CD4-positive, alpha-beta T cell treated with Interleukin-17A for 1 hour (primary cell): ENCODE results near the gene IFNK.

ENCODE experiments used
- DNase-seq: peaks from one replicate; pipeline ENCODE4 v3.0.0-alpha.2; 2020

The IFNK gene

DNA sequence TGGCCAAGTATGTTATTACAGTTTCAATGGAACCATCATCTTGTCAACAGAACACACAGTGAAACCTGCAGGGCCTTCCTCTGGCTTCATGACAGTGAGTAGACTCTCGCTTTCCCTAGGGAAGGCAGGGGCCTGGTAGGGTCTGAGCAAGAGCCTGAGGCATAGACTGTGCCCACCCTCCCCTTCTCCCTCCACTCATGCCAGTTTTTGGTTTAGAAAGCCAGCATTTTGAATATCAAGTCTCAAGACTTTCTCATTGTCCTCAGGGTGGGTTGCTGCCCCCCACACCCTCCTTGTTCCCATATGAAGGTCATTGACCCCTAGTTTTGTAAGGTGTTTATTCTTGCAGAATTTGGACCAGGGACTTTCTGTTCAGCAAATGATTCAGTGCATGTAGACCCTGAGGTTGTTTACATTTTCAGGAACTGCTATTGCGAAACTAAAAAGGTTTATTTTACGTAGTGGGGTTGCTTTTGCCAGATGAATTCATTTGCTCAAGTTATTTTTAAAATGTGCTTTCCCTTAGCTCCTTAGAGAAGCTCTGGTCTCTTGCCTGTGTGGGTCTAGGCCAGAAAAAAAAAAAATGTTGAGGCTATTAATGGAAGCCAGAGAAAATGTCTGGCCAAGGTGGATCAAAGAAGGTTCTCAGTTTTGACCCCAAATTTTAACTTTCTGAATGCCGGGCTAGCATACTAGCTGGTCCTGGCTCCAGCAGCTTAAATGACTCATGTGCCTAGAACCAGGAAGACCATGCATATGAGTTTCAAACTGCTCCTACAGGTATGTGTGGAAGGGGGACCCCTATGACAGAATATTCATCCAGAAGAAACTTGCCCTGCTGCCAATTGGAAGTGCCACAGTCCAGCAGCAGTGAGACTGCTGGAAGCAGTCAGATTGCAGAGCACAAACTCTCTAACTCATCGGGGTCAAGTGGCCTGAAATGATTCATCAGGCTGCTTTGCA, 15.7 kb downstream of the IFNK start:
- DNase-seq, result no peak

DNA sequence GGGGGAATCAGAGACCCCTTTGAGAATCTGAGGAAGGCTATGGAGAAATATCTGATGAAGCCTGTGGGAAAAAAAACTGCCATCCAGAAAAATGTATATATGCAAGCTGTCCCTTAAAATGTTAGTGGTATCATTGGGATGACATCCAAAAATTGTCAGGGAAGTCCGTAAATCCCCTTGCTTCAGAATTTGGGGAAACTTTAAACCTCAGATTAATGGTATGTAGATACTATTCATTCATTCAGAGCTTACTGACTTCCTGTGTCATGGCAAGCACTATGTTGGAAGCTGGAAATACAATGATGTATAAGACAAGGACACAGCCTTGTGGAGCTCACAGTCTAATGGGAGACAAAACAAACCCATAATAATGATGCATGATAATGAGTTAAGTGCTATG, 16.4 kb downstream of the IFNK start:
- DNase-seq, result no peak

DNA sequence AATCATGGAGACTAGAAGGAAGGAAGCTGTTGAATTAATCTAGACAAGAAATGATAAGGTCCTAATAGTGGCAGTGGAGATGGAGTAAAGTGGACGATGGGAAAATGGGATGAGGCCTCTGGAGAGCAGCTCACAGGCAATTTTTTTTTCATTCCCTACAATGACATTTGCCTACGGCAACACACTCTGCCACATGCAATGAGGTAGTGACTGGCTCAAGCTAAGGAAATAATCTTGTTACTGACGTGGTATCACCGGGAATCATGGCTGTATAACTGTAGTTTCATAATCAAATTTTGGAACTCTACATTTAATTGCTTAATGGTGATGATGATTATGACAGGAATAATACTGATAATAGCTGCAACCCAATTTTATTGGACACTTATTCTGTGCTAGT, 17.6 kb downstream of the IFNK start:
- no peak for DNase-seq

DNA sequence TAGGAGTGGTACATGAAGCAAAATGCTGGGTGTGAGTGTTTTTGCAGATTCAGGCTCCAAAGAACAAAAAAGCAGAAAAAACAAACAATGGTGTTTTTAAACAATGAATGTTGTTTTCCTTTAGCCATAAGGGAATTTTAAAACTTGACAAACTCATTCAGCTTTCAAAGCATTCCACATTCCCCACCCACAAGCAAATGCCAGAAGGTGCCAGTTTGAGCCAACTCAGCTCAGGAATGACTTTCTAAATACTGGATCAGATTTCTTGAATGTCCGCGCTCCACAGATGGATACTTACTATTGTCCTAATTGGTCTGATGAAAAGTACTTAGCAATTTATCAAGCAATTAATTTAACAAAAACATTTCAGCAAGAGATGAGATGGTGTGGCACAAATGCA, 18.4 kb downstream of the IFNK start:
- DNase-seq, result no peak

DNA sequence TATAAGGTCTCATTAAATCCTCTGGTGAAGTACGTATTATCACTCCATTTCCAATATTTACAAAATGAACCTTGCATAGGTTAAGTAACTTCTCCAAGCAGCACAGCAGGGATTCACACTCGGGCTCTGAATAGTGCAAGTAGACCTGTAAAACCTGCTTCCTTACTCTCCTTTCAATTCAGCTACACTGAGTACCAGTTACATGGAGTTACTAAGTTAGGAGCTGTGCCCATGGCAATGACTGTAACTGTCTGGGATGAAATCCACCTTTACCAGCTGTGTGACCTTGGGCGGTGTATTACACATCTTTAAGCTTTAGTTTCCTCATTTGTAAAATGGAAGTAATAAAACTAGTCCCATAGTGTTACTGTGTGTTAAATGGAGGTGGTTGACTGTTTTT, 21.4 kb downstream of the IFNK start:
- DNase-seq, result no peak

DNA sequence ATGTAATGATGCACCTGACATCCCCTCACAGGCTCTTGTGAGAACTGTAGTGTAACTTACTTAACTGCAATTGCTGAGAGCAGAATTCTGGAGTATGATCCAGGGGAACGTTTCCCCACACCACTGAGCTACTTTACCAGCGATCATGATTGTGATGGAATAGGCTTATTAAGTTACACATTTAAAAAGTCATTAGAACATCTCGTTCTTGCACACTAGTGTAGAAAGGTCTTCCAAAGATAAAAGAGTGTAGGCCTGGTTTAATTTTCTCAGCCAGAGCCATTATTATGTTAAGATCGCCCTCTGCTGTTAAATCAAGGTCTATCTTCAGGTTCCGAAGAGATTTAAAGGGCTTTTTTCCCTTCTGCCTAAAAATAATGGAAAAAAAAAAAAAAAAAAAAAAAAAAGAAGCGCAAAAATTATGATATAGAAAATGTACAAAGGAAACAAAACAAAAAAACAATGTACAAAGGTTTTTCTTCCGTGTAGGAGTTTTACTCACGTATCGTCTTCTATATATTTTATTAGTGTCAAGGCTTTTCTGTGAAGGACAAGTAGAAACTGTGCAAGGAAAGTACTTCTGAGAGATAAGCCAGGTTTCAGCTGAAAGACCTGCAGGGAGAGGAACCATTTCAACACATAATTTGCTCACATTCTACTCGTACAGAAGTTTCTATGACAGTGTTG, 24.1 kb downstream of the IFNK start:
- no peak for DNase-seq

DNA sequence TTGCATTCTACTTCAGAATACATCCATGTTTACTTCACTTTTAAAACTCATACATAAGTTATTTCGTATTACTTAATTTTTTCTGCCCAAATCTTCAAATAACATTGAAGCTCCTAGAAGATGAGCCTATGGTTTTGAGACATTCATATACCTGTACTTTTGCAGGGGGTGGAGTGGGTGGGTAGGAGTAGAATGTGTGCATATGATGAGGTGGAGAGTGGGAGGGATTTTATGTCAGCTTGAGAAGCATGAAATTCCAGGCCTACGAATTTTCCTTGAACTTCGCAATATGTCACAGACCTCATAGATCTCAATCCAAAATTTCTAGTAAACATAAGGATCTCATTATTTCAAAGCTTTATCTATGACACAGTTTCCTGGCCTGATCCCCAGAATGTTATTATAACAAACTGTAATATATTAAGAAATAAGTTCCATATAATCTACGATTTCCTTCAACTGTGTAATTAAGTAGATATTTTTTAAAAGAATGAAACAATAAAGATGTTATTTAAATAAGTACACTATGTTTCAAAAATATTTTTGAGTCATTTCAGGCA, 25.2 kb downstream of the IFNK start:
- DNase-seq, result no peak

DNA sequence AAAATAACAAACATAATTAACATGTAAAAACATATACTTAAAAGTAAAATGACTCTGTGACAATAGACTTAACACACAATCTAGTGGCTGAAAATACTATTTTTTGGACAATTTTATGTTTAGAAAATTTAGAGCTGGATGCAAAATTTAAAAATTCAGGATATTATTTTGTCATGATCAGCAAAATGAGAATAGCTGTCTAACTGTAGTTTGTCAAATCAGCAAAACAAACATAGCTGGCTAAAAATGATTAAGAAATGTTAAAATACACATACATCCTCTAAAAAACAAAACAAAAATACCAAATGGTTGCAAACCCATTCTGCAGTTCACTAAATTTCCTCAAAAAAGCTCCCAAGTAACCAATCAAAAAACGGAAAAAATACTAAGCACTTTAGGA, 30.6 kb downstream of the IFNK start:
- DNase-seq, result no peak

DNA sequence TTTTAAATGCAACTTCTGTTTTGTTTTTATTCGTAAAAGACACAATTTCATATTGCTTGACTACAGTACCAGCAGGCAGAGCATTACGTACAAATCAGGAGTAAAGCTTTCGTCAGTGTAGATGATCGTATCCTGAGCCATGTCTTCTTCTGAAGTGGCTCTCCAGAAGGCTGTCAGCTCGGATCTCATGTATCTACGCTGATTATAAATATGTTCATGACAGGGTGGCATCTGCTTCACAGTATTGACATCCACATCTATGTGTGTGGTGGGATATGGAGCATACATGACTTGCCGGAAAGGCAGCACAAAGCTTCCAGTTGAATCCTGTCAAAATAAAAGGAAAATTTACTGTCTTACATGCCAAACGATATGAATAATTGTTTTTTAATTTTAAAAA, 32.4 kb downstream of the IFNK start:
- no peak for DNase-seq

DNA sequence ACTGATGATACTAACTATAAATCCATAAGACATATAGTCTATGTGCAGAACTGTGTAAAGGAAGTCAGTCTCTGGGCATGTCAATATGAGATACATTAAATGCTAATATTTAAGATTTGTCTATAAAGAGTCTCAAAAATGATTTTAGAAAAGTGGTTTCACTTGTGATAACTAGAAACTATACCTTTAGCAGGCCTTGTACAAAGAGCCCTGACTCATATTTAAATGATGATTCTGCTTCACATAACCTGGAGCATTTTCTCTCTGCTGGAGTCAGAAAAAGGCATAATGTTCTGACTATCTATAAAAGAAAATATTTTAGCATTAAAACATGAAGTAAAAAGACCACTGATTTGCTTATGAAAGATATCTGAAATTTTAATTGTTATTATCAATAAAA, 34.2 kb downstream of the IFNK start:
- DNase-seq, result no peak

DNA sequence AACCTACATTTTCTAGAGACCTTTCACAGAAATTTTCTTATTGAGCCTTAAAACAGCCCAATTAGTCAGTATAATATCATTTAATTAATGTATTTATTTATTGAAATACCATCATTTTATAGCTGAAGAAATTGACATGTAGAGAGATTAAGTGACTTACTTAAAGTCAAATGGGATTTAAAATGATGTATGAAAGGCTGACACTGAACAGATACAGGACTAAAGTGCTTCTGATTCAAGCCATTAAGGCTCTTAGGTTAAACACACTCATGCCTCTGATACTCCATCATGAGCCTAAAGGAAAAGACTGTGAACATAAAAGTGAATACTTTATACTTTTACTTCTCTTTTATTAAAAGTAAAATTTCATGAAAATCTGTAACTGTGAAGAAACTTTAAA, 36.4 kb downstream of the IFNK start:
- no peak for DNase-seq

DNA sequence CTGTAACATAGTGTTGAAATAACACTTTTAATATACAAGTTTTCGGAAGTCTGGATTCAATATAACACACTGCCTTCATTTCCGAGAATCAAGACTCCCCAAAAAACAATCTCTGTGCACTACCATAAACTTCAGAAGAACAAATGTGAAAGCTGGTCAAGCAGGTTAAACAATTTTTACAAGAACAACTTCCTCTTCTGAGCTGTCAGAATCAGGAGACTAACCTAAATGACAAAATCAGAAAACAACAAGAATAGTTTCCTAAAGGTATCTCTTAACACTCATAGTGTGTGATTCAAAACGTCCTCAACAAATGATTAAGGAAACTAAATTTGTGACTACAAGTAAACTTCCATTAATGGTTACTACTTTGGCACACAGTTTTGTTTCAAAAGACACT, 37.6 kb downstream of the IFNK start:
- DNase-seq, result no peak

DNA sequence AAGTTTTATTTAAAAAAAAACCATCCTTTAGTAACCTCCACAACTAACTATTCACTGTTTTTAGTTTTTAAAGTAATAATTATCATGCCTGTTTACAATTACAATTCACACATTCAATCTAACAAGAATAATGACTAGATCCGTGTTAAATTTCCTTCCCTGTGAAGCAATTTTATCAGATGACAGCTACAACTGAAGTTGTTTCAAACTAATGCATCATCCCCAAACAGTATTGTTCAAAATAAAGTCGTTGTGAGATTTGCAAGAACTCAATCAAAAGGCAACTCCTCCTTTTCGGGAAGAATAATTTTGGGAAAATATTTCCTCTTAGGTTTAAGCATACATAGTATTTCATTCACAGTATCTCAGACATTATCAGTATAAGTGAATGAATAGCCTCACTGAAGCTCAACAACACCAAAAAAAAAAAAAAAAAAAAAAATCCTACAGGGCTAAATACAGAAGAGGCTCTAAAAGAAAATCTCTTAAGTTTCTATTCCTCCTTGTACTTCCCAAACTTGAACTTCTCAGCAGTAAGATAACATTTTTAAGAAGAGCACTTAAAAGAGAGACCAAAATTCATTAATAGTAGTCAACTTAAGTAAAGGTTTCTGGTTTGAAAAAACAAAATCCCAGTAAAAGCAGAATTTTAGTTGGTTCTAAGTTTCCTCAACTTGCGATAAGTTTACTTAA, 39.8 kb downstream of the IFNK start:
- no peak for DNase-seq

DNA sequence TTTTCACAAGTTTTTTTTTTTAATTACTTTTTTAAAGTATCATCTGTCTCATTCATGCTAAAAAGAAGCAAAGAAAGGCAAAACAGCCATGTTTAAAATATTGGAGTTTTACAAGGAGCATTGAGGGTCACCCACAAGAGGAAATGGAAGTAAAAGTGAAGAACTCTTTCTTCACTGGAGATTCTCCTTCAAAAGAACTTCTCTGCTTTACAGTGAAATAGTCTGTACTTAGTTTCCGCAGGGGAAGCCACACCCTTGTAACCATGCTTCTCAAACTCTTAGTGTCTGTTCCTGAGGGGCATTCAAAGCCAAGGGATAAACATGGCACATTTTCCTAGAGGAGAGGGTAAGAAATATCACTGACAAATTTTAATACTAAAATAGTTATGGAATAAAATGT, 40.6 kb downstream of the IFNK start:
- no peak for DNase-seq

DNA sequence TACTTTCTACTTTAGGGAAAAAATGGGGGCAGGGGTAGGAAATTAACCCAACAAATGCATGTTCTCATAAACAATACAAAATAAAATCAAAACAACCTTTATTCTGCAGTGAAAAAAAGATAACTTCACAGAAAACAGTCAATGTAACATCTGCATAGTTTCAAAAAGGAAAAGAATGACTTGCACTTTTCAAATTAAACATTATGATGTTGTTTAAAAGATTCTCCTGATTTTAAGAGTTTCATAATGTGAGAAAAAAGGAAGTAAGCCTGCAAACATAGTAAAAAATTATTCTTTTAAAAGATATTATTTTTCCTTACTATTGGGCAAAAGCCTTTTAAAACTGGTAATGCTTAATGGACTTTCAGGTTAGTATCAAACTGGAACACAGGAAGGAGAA, 41.6 kb downstream of the IFNK start:
- no peak for DNase-seq

DNA sequence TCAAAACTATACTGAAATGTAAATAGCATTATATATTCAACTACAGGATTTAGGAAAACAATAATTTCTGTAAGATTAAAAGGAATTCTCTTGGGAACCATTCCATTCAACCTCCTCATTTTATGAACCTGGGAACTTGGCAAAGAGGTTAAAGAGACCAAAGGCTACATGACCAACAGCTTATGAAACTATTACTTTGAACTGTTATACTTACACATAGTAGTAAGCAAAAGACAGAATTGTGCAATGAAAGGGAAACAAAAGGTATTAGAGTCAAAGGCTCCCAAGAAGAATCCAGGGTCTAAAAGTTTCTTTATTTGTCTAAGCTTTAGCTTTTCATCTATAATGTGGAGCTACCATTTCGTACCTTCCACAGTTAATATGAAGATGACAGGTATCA, 42.0 kb downstream of the IFNK start:
- no peak for DNase-seq

DNA sequence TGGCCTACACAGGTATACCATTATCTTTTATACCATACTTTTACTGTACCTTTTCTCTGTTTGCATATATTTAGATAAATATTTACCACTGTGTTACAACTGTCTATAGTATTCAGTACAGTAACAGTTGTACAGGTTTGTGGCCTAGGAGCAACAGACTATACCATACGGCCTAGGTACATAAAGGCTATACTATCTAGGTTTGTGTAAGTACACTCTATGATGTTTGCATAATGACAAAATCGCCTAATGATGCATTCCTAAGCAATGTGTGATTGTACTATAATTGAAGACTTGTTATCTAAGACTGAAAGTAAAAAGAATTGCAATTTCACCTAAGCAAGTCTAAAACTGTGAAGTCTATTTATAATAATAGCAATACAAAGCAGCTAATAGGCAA, 45.3 kb downstream of the IFNK start:
- no peak for DNase-seq

DNA sequence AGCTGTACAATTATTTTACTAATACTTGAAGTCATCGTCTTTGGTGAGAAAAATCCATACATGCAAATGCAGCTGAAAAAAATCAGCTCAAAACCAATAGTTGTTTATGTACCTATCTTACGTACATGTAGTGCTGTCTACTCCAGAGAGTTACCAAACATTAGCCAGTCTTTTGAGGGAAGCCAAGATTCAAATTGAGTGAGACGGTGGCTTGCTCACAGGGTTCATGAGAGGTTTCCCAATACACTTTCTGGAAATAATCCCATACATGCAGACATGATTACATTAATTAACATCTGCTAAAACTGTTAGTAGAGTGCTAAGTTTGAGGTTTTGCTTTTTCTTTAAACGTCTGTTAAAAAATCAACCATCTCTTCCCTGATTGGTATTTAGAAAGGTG, 46.9 kb downstream of the IFNK start:
- DNase-seq, result no peak

DNA sequence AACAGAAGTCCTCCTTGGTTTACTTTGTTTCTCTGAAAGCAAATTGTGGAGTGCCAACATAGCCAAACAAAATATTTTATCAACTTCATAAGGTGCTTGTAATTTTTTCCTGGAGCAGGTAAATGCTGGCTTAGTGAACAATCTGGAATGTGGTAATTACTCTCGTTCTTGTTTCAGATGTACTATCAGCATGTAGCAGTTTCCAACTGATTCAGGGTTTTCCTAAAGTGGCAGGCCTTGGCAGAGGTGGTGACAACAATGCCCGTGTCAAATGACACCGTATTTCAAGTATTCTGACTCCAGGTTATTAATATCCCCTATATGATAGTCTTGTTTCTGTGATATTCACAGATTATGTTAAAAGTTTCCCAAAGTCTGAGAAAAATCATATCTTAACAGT, 48.0 kb downstream of the IFNK start:
- no peak for DNase-seq

DNA sequence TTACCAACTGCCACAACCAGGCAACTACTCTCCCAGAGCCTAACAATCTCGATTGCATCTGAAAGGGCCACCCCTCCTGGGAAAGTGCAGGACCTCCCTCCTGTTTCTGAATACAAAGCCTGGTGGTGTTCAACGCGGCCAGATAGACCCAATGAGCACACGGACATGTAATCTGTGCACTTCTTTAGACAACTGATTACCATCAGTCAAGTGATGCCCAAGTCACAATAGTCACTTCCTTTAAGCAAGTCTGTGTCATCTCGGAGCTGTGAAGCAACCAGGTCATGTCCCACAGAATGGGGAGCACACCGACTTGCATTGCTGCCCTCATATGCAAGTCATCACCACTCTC, 48.5 kb downstream of the IFNK start:
- DNase-seq, result peak; percentile 75

DNA sequence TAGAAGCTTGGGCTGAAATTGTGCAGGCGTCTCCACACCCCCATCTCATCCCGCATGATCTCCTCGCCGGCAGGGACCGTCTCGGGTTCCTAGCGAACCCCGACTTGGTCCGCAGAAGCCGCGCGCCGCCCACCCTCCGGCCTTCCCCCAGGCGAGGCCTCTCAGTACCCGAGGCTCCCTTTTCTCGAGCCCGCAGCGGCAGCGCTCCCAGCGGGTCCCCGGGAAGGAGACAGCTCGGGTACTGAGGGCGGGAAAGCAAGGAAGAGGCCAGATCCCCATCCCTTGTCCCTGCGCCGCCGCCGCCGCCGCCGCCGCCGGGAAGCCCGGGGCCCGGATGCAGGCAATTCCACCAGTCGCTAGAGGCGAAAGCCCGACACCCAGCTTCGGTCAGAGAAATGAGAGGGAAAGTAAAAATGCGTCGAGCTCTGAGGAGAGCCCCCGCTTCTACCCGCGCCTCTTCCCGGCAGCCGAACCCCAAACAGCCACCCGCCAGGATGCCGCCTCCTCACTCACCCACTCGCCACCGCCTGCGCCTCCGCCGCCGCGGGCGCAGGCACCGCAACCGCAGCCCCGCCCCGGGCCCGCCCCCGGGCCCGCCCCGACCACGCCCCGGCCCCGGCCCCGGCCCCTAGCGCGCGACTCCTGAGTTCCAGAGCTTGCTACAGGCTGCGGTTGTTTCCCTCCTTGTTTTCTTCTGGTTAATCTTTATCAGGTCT, 49.0 kb downstream of the IFNK start, which contains the start of gene C9orf72:
Gene C9orf72 (minus strand): TSS at position 564 of the 716 bp plus-strand sequence. CDS start 6,361 bp downstream, outside the sequence.
- DNase-seq, result peak; percentile 89
